Embryonic facial prominence (tissue), 1 donor: ENCODE results near the gene POLR3B.

Experiments used
- DNase-seq: peaks from one replicate; pipeline ENCODE4 v3.0.0-alpha.2; 2016; ENCODE audit errors: extremely low spot score

The POLR3B gene

GRCh38 chr12:106412563-106412962 lies 55.0 kb downstream of the POLR3B start:
- DNase-seq = no peak

- no peak for DNase-seq
These were observed 57.6 kb downstream of the POLR3B start for GRCh38 chr12:106415134-106415533.

- DNase-seq = no peak
These were observed 58.7 kb downstream of the POLR3B start for GRCh38 chr12:106416273-106416672.

- DNase-seq = no peak
These were observed 60.7 kb downstream of the POLR3B start for GRCh38 chr12:106417926-106418910.

GRCh38 chr12:106418970-106419369 lies 61.4 kb downstream of the POLR3B start:
- DNase-seq = no peak

GRCh38 chr12:106423291-106423690 lies 65.7 kb downstream of the POLR3B start:
- DNase-seq = no peak

- DNase-seq = no peak
These were observed 67.6 kb downstream of the POLR3B start for GRCh38 chr12:106425061-106425702.

- DNase-seq = no peak
These were observed 70.4 kb downstream of the POLR3B start for GRCh38 chr12:106427917-106428316.

GRCh38 chr12:106428384-106428783 lies 70.8 kb downstream of the POLR3B start:
- no peak for DNase-seq

GRCh38 chr12:106429043-106429552 lies 71.5 kb downstream of the POLR3B start:
- no peak for DNase-seq

- DNase-seq = no peak
These were observed 72.1 kb downstream of the POLR3B start for GRCh38 chr12:106429636-106430035.

- no peak for DNase-seq
These were observed 74.4 kb downstream of the POLR3B start for GRCh38 chr12:106431839-106432411.

- no peak for DNase-seq
These were observed 75.5 kb downstream of the POLR3B start for GRCh38 chr12:106433055-106433454.

- no peak for DNase-seq
These were observed 77.0 kb downstream of the POLR3B start for GRCh38 chr12:106434526-106434925.

GRCh38 chr12:106436164-106436563 lies 78.6 kb downstream of the POLR3B start:
- DNase-seq = no peak

GRCh38 chr12:106442575-106442974 lies 85.0 kb downstream of the POLR3B start:
- DNase-seq = no peak

GRCh38 chr12:106445053-106445452 lies 87.5 kb downstream of the POLR3B start:
- no peak for DNase-seq

- no peak for DNase-seq
These were observed 88.4 kb downstream of the POLR3B start for GRCh38 chr12:106445959-106446358.

GRCh38 chr12:106446419-106447092 lies 89.0 kb downstream of the POLR3B start:
- no peak for DNase-seq

GRCh38 chr12:106452309-106452708 lies 94.8 kb downstream of the POLR3B start:
- no peak for DNase-seq

GRCh38 chr12:106455111-106455510 lies 97.6 kb downstream of the POLR3B start:
- no peak for DNase-seq

- no peak for DNase-seq
These were observed 101.6 kb downstream of the POLR3B start for GRCh38 chr12:106459124-106459523.
